OCI-LY7 (cell line): ENCODE measurements around the gene SPATS2L. TPM values are rescaled to one million over a fixed set of nuclear protein-coding genes. Genes with fewer than 3 reads are reported as not detected.

Source experiments
- BruUV-seq: library from RNA; stranded (reverse); fragments of 400-500 nt; replicated peaks from 2 replicates; lab custom pipeline; 2021; lab: Mats Ljungman, UMichigan
- CTCF ChIA-PET: fragments of 300-600 bp; sonication (Branson Sonifier 250); formaldehyde crosslinking; loops from one replicate; lab custom pipeline; 2022; ENCODE audit warnings: antibody characterized with exemption; ENCODE audit not compliant: unreplicated experiment; lab: Charles Lee
- POLR2A ChIA-PET: fragments of 300-600 bp; sonication (Branson Sonifier 250); formaldehyde crosslinking; loops from one replicate; lab custom pipeline; 2022; ENCODE audit warnings: antibody characterized with exemption; lab: Charles Lee
- DNase-seq: peaks from one replicate; pipeline ENCODE4 v3.0.0-alpha.2; 2015; ENCODE audit warnings: low spot score
- H2AFZ ChIP-seq: fragments of 200-600 bp; sonication (generic), shearing (Covaris generic); 2 replicates; pipeline ENCODE4 v1.6.1; 2014; ENCODE audit warnings: mild to moderate bottlenecking, antibody characterized with exemption, low read length, moderate library complexity
- H3K27ac ChIP-seq: fragments of 200-600 bp; sonication (generic); 2 replicates; pipeline ENCODE4 v1.5.1; 2014; ENCODE audit warnings: mixed run types, low read depth, mild to moderate bottlenecking, moderate library complexity, low read length, inconsistent platforms; ENCODE audit not compliant: poor library complexity, severe bottlenecking
- H3K36me3 ChIP-seq: fragments of 200-600 bp; sonication (generic); 2 replicates; pipeline ENCODE4 v1.6.1; 2014; ENCODE audit warnings: mild to moderate bottlenecking, antibody characterized with exemption, low read length, moderate library complexity, mixed read lengths; ENCODE audit not compliant: insufficient read depth
- H3K4me1 ChIP-seq: fragments of 200-600 bp; sonication (generic); 2 replicates; pipeline ENCODE4 v1.5.1; 2014; ENCODE audit warnings: mild to moderate bottlenecking, low read length; ENCODE audit not compliant: insufficient read depth, poor library complexity, severe bottlenecking
- H3K4me2 ChIP-seq: fragments of 200-600 bp; sonication (generic); 2 replicates; pipeline ENCODE4 v1.6.1; 2014; ENCODE audit warnings: mild to moderate bottlenecking, low read length
- H3K4me3 ChIP-seq: fragments of 200-600 bp; sonication (generic); 2 replicates; pipeline ENCODE4 v1.5.1; 2014; ENCODE audit warnings: mild to moderate bottlenecking, low read depth, low read length; ENCODE audit not compliant: poor library complexity, severe bottlenecking
- H3K79me2 ChIP-seq: fragments of 200-600 bp; sonication (generic); 2 replicates; pipeline ENCODE4 v1.6.1; 2016; ENCODE audit warnings: low read depth, mild to moderate bottlenecking, low read length, moderate library complexity, mixed read lengths; ENCODE audit not compliant: insufficient read depth
- H3K9me2 ChIP-seq: fragments of 200-600 bp; sonication (generic); 2 replicates; pipeline ENCODE4 v1.6.1; 2016; ENCODE audit warnings: mild to moderate bottlenecking, low read length, mixed read lengths; ENCODE audit not compliant: insufficient read depth
- H3K9me3 ChIP-seq: fragments of 200-600 bp; sonication (generic); 2 replicates; pipeline ENCODE4 v1.6.1; 2014; ENCODE audit warnings: mild to moderate bottlenecking, mixed run types, low read length, mixed read lengths
- H4K20me1 ChIP-seq: fragments of 200-600 bp; sonication (generic); 2 replicates; pipeline ENCODE4 v1.6.1; 2014; ENCODE audit warnings: mild to moderate bottlenecking, antibody characterized with exemption, low read length, moderate library complexity, mixed read lengths; ENCODE audit not compliant: insufficient read depth
- EZH2phosphoT487 ChIP-seq: fragments of 200-600 bp; sonication (generic); IDR thresholded peaks from 2 replicates; pipeline ENCODE4 v1.6.1; 2018; ENCODE audit warnings: low read depth, borderline replicate concordance, mild to moderate bottlenecking, mixed run types, antibody characterized with exemption, low read length, moderate library complexity, mixed read lengths
- intact Hi-C: fragments of 100-400 bp; cut with micrococcal nuclease; formaldehyde crosslinking; loops from one replicate; pipeline ENCODE4 v1.10.0; 2022; ENCODE audit not compliant: unreplicated experiment
- total RNA-seq, 2 experiments: library from RNA; depleted of rRNA in 1 of 2; stranded (reverse); fragments of >200 nt in 1 of 2; shearing (Covaris generic) in 1 of 2; gene quantifications; 2 replicates each; pipeline ENCODE4 v1.2.3, GENCODE V29; 2014 to 2022
- TF ChIP-seq, protein P1 (sequence below): fragments of 200-600 bp; sonication (generic); conservative IDR thresholded peaks from 2 replicates; pipeline ENCODE4 v1.5.1; 2014; ENCODE audit warnings: mild to moderate bottlenecking, antibody characterized with exemption, low read length, moderate library complexity, mixed read lengths

Gene SPATS2L
- total RNA-seq, 2 experiments from 2014 or later: 3.1 to 5.2 TPM

DNA sequence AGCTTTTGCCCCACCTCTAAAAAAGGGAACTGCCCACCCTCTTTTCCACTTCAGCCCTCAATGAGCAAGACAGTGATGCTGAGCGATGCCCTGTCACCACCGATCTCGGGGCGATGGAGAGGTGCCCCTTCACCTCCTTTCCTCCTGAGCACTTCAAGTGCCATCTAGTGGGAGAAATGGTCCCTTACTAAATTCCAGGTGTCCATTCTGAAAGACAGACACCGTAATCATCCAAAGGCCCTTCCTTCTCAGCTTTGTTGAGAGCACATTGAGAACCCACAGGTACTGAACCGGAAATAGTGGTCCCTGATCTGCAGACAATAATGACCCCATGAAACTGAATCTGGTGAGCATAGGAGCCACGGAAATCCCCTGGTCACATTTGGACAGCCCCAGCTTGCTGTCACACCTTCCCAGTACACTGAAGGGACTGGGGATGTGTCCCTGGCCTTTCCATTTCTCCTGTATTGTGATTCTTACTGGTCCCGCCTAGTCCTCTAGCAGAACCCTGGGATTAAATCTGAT is 164.9 kb downstream of the SPATS2L start:
- Histone ChIP-seq H2AFZ (peak overlapping the region; percentile 52; the same call in 1 of the 2 replicates), H3K4me3 (no peak overlapping the region), H3K36me3 (no peaks in the 10 kb centered on the region), H3K9me3 (no peaks in the 10 kb centered on the region), H3K27ac (no peak overlapping the region), H3K4me2 (peak overlapping the region; percentile 12; the same call in 1 of the 2 replicates), H4K20me1 (no peaks in the 10 kb centered on the region), H3K4me1 (peaks cover 26% of the 10 kb centered on the region), H3K79me2 (no peaks in the 10 kb centered on the region), H3K9me2 (no peaks in the 10 kb centered on the region)
- intact Hi-C loops: loop anchor here (1.0 kb wide), 1 partner anchor 26 kb away; no protein-coding TSS in a partner anchor
- DNase-seq: peak; percentile 49
- BruUV-seq: no TSS peak
- ChIA-PET CTCF (interaction anchor here (0.8 to 1.0 kb wide), 2 partner anchors 10 to 12 kb away, joined by 3 read pairs; no protein-coding TSS in a partner anchor), POLR2A (interaction anchor here (2.2 kb wide), 1 partner anchor 486 kb away, joined by 5 read pairs; no protein-coding TSS in a partner anchor)
- TF ChIP-seq, protein P1, sequence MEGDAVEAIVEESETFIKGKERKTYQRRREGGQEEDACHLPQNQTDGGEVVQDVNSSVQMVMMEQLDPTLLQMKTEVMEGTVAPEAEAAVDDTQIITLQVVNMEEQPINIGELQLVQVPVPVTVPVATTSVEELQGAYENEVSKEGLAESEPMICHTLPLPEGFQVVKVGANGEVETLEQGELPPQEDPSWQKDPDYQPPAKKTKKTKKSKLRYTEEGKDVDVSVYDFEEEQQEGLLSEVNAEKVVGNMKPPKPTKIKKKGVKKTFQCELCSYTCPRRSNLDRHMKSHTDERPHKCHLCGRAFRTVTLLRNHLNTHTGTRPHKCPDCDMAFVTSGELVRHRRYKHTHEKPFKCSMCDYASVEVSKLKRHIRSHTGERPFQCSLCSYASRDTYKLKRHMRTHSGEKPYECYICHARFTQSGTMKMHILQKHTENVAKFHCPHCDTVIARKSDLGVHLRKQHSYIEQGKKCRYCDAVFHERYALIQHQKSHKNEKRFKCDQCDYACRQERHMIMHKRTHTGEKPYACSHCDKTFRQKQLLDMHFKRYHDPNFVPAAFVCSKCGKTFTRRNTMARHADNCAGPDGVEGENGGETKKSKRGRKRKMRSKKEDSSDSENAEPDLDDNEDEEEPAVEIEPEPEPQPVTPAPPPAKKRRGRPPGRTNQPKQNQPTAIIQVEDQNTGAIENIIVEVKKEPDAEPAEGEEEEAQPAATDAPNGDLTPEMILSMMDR: peak; percentile 86
- TF ChIP-seq EZH2phosphoT487: no peak

DNA sequence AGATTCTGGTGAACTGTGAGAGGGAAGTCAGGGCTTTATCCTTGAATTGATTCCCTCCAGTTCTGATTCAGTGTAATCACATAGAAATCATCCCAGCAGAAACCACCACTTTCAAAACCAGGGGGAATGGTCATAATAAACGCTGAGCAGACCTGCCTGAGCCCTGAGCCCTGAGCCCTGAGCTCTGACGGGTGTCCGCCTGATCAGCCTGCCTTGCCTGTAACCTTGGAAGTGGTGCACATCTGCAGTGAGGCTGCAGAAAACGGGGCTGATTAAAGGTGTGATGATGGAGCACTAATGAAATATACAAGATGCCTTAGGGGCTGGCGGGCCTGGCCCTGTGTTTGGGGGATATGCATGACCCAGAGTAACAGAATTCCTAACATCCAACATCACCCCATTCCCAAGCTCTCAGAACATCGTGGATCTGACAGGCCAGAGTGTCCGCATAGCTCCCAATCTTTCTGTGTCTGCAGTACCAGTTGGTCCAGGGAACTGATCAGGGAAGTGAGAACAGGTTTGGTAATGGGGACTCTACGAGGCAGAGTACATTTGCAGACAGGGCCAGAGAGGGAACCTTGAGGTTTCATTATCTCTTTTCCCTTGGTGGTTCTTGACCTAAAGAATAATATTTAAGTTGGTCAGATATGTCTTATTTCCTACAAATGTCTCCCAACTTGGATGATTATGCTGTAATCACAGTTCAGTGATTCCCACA is 165.6 kb downstream of the SPATS2L start:
- peaks cover 19% of the 10 kb centered on the region for H3K4me1 ChIP-seq
- no peaks in the 10 kb centered on the region for H3K9me2 ChIP-seq
- no peak overlapping the region for H3K4me2 ChIP-seq
- BruUV-seq: no TSS peak
- no peak overlapping the region for H3K4me3 ChIP-seq
- H3K9me3 ChIP-seq: no peaks in the 10 kb centered on the region
- H3K36me3 ChIP-seq: no peaks in the 10 kb centered on the region
- H3K27ac ChIP-seq: no peak overlapping the region
- ChIA-PET POLR2A (interaction anchor here (0.5 to 2.2 kb wide), 3 partner anchors 60 to 487 kb away, joined by 3 to 5 read pairs (median 4); no protein-coding TSS in a partner anchor), CTCF (interaction anchor here (0.8 to 1.0 kb wide), 2 partner anchors 9 to 12 kb away, joined by 3 read pairs; no protein-coding TSS in a partner anchor)
- H4K20me1 ChIP-seq: no peaks in the 10 kb centered on the region
- no peak for DNase-seq
- intact Hi-C loops: loop anchor here (1.0 kb wide), 1 partner anchor 27 kb away; no protein-coding TSS in a partner anchor
- no peak for TF ChIP-seq EZH2phosphoT487
- TF ChIP-seq, protein P1: no peak
- no peaks in the 10 kb centered on the region for H3K79me2 ChIP-seq
- peak overlapping the region; percentile 52; the same call in 1 of the 2 replicates for H2AFZ ChIP-seq
